Esophagus squamous epithelium (tissue), 5 donors: Measurements from ENCODE around the gene FLT3LG. TPM values are rescaled to one million over a fixed set of nuclear protein-coding genes. Genes with fewer than 3 reads are reported as not detected.
A peak's percentile ranks its signal among the peaks of the same experiment; 100 is the strongest.

Experiments
- DNase-seq: peaks from one replicate; lab custom pipeline; 2025; lab: John Stamatoyannopoulos, UW
- H3K27ac ChIP-seq, 4 donors: fragments of 200-600 bp; sonication (generic); one replicate each; pipeline ENCODE4 v1.5.1; 2016 to 2019; ENCODE audit warnings: mild to moderate bottlenecking in 1 of 4
- H3K27me3 ChIP-seq, 4 donors: fragments of 200-600 bp; sonication (generic); 1 replicate in 3 of 4; 2 replicates in 1 of 4; pipeline versions ENCODE4 v1.5.1 to v1.6.0; 2017 to 2021; ENCODE audit warnings: antibody characterized with exemption in 1 of 4
- H3K36me3 ChIP-seq, 3 donors: fragments of 200-600 bp; sonication (generic); one replicate each; pipeline ENCODE4 v1.5.1; 2016 to 2019
- H3K4me1 ChIP-seq, 3 donors: fragments of 200-600 bp; sonication (generic); one replicate each; pipeline ENCODE4 v1.5.1; 2017 to 2019
- H3K4me3 ChIP-seq, 4 donors: fragments of 200-600 bp; sonication (generic); 1 replicate in 3 of 4; 2 replicates in 1 of 4; pipeline ENCODE4 v1.5.1; 2016 to 2019; ENCODE audit warnings: mild to moderate bottlenecking in 2 of 4, moderate library complexity in 1 of 4
- H3K9me3 ChIP-seq, 3 donors: fragments of 200-600 bp; sonication (generic); one replicate each; pipeline ENCODE4 v1.5.1; 2016 to 2019
- CTCF ChIP-seq, 6 experiments: fragments of 450-650 bp in 4 of 6; fragments of 200-600 bp in 2 of 6; sonication (generic) in 2 of 6; IDR thresholded peaks; one replicate each; pipeline ENCODE4 v1.5.1; 2016 to 2019; ENCODE audit warnings: antibody characterized with exemption in 6 of 6, mild to moderate bottlenecking in 4 of 6, moderate library complexity in 4 of 6
- POLR2A ChIP-seq, 4 donors: fragments of 450-650 bp; IDR thresholded peaks; one replicate each; pipeline ENCODE4 v1.6.1; 2017; ENCODE audit warnings: antibody characterized with exemption in 4 of 4, mild to moderate bottlenecking in 4 of 4, moderate library complexity in 3 of 4
- WGBS, 2 donors: methylation state at CpG; one replicate each; pipeline ENCODE4 v1.1.5; 2018; 5-methylcytosine and 5-hydroxymethylcytosine counted together
- intact Hi-C: fragments of 100-400 bp; cut with DNase I; formaldehyde crosslinking; loops from one replicate; pipeline ENCODE4 v1.15.0; 2022
- total RNA-seq, 4 donors: library from RNA; depleted of rRNA; stranded (reverse); fragments of >200 nt; gene quantifications; one replicate each; pipeline ENCODE4 v1.1.0, GENCODE V29; 2016
- donor health status: DM: yes; HTN: yes; CAD: no.

The FLT3LG gene
- total RNA-seq, 4 donors from 2014 or later, result 0.75 to 4.2 (median 2.7) TPM

- Histone ChIP-seq H3K9me3 (no peaks in the 10 kb centered on the region), H3K4me3 (no peak overlapping the region), H3K4me1 (peaks cover 10 to 30% (median 27%) of the 10 kb centered on the region in 3 donors), H3K36me3 (peaks cover 0 to 63% (median 0%) of the 10 kb centered on the region in 3 donors), H3K27ac (no peak overlapping the region), H3K27me3 (no peaks in the 10 kb centered on the region)
- TF ChIP-seq POLR2A (IDR thresholded peaks at IDR 0.05), result no peak
- TF ChIP-seq CTCF (IDR thresholded peaks at IDR 0.05), result no peak
- DNase-seq, result no peak
- WGBS, 2 donors, result no CpG with 5 or more reads among the region's 3 CpGs
- intact Hi-C loops, result no loop called here
Measured at GRCh38 chr19:49465371-49465770, 8.6 kb upstream of the FLT3LG start.

GRCh38 chr19:49468199-49468598 lies 5.8 kb upstream of the FLT3LG start:
- H3K27ac ChIP-seq, result peak overlapping the region; percentile 88 to 95 (median 92)
- H3K36me3 ChIP-seq, result peaks cover 0 to 40% (median 0%) of the 10 kb centered on the region in 3 donors
- WGBS, 2 donors, result 25 to 68% methylated on average over 10 to 15 of the region's 19 CpGs
- peak in 1 of 6 experiments; percentile 18 for TF ChIP-seq CTCF (IDR thresholded peaks at IDR 0.05)
- peak in 1 of 4 donors; percentile 43 for TF ChIP-seq POLR2A (IDR thresholded peaks at IDR 0.05)
- peaks cover 10 to 43% (median 33%) of the 10 kb centered on the region in 3 donors for H3K4me1 ChIP-seq
- DNase-seq, result no peak
- H3K9me3 ChIP-seq, result no peaks in the 10 kb centered on the region
- intact Hi-C loops, result no loop called here
- no peaks in the 10 kb centered on the region for H3K27me3 ChIP-seq
- peak overlapping the region; percentile 7 to 51 (median 27) for H3K4me3 ChIP-seq

GRCh38 chr19:49468746-49469447 lies 5.1 kb upstream of the FLT3LG start:
- DNase-seq, result peak; percentile 82
- H3K4me1 ChIP-seq, result peaks cover 10 to 50% (median 40%) of the 10 kb centered on the region in 3 donors
- TF ChIP-seq CTCF (IDR thresholded peaks at IDR 0.05) (no peak), POLR2A (IDR thresholded peaks at IDR 0.05) (peak in 1 of 4 donors; percentile 28)
- H3K27ac ChIP-seq, result peak overlapping the region; percentile 88 to 95 (median 92)
- peaks cover 0 to 37% (median 0%) of the 10 kb centered on the region in 3 donors for H3K36me3 ChIP-seq
- intact Hi-C loops, result no loop called here
- 19 to 27% methylated on average over 7 to 15 of the region's 15 CpGs for WGBS, 2 donors
- H3K27me3 ChIP-seq, result no peaks in the 10 kb centered on the region
- no peaks in the 10 kb centered on the region for H3K9me3 ChIP-seq
- peak overlapping the region; percentile 7 to 51 (median 27) for H3K4me3 ChIP-seq

GRCh38 chr19:49469828-49470614 lies 4.0 kb upstream of the FLT3LG start:
- 66 to 75% methylated on average over 2 to 15 of the region's 25 CpGs for WGBS, 2 donors
- H3K9me3 ChIP-seq, result no peaks in the 10 kb centered on the region
- intact Hi-C loops, result no loop called here
- H3K36me3 ChIP-seq, result peaks cover 0 to 26% (median 0%) of the 10 kb centered on the region in 3 donors
- H3K27me3 ChIP-seq, result no peaks in the 10 kb centered on the region
- H3K4me1 ChIP-seq, result peaks cover 15 to 60% (median 44%) of the 10 kb centered on the region in 3 donors
- H3K27ac ChIP-seq, result peak overlapping the region; percentile 52 to 95 (median 92)
- TF ChIP-seq CTCF (IDR thresholded peaks at IDR 0.05) (peak in 4 of 6 experiments; percentile 8 to 43 (median 34)), POLR2A (IDR thresholded peaks at IDR 0.05) (no peak)
- DNase-seq, result no peak
- no peak overlapping the region for H3K4me3 ChIP-seq
